HG02840 (cell line): ENCODE results near the gene HMGN2.

ENCODE experiments used
- ATAC-seq: cut with Tn5 transposase; IDR thresholded peaks from one replicate; pipeline ENCODE4 v1.9.1; 2021; ENCODE audit warnings: mild to moderate bottlenecking, moderate library complexity, moderate number of reproducible peaks; ENCODE audit not compliant: unreplicated experiment, low FRiP score

The HMGN2 gene

DNA sequence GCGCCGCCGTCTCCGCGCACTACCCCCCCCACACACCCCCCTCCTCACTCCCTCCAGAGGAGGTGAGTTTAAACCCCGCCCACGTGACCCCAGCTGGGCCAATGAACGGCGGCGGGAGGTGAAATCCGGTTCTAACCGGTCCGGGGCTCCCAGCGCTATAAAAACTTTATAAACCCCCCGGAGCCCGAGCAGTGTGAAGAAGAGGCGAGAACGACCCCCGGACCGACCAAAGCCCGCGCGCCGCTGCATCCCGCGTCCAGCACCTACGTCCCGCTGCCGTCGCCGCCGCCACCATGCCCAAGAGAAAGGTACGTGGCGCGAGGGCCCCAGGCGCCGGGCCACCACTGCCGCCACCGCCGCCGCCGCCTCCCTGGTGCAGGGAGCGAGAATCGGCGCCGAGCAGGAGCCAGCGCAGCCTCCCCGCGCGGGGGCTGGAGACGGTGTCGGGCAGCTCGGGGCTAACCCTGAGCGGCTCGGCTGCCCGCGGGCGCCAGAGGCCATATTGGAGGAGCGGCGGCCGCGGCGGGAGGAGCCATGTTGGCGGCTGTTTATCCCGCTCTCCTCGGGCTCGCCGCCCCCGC lies at the start of gene HMGN2:
TSS of gene HMGN2 (plus strand) at position 121 of the 581 bp plus-strand sequence. CDS start at position 294, 173 bp downstream.
- ATAC-seq: peak; percentile 47

DNA sequence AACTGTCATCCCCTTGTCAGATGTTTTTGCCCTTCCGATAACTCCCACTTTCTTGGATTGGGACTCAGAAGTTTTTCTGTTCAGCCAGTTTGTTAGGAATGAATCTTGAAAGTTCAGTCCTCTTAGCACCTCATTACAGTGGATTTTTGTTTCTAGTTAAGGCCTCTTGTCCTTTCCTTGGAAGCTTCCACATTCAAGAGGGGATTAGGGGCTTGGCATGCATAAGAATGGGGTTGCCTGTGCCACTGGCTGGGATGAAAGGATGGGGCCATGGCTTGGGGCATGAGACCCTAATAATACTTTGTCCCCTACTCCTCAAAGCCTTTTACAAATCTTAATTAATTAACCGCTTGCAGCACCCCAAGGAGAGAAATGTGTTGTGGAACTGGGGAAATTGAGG lies 42.5 kb upstream of the HMGN2 start:
- no peak for ATAC-seq

DNA sequence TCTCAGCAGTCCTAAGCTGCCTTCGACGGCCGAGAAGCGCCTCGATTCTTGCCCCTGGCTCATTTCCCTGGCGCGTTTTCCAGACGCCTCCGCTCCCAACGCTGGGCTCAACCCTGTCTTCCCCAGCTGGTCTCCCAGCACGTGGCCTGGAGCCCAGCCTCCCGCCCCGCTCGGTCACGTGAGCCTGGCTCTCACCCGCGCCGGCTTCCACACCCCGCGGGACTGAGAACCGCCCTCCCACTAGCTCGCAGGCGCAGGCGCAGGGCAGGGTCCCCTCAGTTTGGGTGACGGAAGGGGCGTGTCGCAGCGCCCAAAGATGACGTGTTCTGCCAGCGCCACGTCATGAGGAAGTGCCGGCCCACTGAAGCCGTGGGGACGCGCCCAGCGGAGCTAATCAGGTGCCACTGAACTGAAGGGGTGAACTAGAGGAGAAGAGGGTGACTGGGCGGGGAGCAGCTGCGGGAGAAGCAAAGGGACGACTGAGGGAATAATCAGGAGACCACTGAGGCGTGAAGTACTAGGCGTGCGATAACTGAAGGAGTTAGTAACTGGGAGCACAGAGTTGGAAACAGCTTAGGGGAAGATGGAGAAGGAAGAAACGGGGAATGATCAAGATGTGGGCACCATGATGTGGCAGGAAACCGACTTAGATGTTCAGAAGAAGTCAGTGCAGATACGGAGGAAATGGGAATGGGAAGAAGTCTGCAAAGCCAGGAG lies 40.1 kb upstream of the HMGN2 start, which contains the start of gene DHDDS:
TSS of gene DHDDS (plus strand) at position 343 of the 717 bp plus-strand sequence. CDS start 625 bp downstream, outside the sequence.
- ATAC-seq: peak; percentile 98

DNA sequence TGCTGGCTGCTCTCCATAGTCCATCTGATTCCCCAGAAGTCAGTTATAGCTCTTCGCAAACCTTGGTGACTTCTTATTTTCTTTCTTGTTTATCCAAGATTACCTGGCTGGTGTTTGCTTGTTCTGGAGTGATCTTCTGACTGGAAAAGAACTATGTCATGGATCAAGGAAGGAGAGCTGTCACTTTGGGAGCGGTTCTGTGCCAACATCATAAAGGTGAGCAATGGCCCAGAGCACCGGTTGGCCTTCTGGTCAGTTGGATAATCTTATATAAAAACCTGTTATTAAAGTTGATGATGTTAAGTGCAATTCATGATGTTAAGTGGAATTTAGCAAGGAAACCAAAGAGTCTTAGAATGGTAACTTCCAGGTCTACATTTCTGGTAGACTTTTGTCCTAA lies 39.4 kb upstream of the HMGN2 start:
- no peak for ATAC-seq

DNA sequence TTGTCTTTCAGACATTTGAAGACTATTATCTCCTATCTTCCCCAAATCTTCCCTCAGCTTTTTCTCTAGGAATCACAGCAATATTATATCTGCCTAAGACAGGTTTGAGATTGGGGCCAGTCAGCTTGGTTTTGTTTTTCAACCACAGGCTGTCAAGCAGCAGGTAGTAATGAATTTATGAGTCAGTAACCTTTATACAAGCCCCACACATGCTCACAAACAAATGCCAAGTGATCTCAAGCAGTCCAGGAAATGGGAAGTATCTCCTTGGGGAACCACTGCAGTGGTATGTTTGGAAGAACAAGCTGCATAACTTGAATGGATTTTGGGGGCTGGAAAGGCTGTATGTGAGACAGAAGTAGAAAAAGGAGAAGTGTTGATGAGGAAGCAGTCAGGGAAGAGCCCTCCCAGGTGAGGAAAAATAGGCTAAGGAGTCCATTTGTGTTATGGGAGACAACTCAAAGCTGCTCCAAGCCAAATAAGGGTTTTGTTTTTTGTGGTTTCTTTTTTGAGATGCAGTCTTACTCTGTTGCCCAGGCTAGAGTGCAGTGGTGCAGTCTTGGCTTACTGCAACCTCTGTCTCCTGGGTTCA lies 38.0 kb upstream of the HMGN2 start:
- no peak for ATAC-seq

DNA sequence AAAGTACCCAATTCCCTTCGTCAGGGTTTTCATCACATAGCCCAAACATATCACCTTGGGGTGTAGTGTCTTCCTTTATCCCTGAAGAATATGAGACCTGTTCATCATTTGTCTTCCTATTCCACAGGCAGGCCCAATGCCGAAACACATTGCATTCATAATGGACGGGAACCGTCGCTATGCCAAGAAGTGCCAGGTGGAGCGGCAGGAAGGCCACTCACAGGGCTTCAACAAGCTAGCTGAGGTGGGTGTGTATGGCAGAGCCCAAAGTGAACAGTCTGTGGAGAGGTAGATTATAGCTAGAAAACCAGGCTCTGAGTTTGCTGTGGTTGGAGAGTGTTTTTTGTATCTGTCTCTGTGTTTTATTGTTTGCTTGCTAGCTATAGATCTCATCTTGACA lies 34.2 kb upstream of the HMGN2 start:
- no peak for ATAC-seq

DNA sequence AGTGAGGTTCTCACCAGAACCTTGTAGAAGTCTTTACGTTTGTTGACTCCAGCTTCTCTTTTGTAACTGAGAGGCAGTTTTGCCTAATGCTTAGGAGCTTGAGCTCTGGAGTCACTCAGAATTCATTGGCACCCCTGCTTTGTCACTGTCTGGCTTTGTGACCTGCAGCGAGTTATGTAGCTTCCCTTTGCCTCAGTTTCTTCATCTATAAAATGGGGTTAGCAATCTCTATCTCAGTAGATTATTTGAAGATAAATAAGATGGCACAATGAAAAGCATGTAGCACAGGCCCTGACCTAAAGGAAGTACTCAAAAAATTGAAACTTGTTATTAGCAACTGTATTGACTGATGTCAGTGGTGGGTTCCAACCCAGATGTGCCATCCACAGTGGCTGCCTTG lies 32.0 kb upstream of the HMGN2 start:
- no peak for ATAC-seq

DNA sequence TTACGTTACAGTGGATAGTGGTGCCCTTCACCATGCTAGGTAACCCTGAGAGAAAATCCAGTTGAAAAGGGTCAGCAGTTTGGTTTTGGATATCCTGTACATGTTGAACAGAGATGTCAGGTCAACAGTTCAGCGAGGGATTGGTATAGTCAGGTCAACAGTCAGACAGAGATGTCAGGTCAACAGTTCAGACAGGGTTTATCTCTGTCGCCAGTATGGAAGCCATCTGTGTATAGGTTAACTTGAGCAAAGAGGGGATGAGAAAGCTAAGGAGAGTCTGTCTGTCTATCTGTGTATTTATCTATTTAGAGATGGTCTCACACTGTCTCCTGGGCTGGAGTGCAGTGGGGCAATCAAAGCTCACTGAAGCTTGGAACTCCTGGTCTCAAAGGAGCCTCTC lies 22.4 kb upstream of the HMGN2 start:
- ATAC-seq: no peak

DNA sequence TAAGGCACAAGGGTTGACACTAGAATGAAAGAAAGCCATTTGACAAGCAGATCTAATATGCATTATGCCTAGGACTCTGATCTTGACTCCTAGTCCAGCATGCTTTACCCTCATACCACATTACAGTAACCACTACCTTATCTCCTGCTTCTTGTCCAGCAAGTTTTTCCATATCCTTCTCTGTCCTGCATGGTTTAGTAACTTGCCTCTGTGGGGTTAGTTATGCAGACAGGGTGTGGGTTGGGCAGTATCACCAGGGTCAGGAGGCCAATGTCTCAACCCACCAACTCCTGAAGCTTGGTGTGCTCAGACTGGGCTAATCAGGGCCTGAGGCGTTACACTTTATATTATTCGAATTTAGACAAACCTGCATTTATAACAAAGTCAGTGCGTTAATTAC lies 21.3 kb upstream of the HMGN2 start:
- ATAC-seq: no peak

DNA sequence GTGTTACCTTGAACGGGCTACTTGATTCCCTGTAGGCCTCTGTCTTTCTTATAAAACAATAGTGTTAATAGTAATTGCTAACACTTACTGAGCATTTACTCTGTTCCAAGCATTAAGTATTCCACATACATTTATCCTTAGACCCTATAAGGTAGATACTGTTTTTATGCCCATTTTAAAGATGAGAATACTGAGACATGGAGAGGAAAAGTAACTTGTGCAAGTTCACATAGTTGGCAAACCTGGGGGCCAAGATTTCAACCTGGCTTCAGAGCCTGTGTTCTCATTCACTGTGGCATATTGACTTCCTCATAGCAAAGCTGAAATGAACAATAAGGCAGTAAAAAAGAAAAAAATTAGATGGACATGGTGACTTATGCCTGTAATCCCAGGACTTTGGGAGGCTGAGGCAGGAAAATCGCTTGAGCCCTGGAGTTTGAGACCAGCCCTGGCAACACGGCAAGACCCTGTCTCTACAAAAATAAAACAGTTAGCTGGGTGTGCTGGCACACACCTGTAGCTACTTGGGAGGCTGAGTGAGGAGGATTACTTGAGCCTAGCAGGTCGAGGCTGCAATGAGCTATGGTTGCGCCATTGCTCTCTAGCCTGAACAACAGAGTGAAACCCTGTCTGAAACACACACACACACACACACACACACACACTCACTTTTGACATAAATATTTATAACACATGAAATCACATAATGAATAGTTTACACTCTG lies 19.6 kb upstream of the HMGN2 start:
- no peak for ATAC-seq

DNA sequence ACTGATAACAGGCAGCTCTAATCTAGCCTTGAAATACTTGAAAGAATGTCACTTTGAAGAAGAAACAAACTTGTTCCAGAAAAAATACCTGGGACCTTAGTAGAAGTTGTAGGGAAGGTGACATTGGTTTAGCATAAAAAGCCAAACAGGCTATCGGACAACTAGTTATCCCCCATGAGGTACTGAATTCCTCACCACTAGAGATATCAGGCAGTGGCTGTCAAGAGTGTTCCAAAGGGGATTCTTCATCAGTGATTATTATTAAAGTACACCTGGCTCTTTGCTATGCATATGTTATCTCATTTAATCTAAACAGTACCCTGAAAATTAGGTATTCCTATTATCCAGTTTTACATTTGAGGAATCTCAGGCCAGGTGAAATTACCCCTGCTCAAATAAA lies 13.1 kb upstream of the HMGN2 start:
- no peak for ATAC-seq

DNA sequence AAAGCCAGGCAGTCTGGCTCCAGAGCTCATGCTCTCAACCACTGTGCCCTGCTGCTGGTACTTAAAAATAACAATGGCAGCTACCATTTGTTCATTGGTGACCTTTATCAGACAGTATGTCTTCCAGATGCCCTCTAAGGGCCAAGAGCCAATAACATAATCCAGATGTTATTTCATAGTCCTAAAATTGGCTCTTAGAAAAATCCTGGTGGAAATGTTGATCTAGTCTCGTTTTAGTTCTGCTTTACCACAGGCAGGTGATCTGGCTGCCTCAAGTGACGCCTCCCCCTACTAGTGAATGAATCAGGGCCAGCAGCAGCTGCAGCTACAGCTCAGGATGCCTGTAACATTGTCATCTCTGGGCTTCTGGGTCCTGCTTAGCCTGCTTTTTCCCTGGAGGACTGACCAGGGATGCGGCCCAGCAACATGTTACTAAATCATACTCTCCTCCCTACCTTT lies 12.6 kb upstream of the HMGN2 start:
- no peak for ATAC-seq

DNA sequence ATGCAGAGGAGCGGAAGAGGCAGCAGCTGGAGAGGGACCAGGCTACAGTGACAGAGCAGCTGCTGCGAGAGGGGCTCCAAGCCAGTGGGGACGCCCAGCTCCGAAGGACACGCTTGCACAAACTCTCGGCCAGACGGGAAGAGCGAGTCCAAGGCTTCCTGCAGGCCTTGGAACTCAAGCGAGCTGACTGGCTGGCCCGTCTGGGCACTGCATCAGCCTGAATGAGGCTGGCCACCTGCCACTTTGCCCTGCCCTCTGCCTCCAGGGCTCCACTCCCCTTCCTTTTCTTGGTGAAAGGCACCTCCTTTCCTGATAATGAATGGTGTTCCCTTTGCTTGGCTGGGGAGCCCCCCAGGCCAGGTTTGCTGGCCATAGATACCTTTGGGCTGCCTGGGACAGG lies 3.3 kb upstream of the HMGN2 start:
- no peak for ATAC-seq

DNA sequence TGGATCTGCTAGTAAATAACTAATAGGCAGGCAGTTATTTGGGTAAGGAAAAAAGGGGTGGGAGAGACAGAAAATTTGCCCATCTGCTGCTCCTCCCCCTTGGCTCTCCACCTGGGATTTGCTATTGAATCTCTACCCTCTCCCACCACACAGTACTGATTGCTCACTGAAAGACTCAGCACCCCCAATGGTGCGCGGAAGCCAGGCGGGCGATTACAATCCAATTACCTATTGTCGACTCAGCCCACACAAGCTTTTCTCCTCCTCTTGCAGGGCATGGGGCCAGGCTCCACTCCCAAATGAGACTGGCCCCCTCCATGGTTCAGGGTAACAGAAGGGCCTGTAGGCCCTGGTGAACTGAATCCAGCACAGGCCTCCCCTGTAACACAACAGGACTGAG lies 2.7 kb upstream of the HMGN2 start:
- ATAC-seq: no peak

DNA sequence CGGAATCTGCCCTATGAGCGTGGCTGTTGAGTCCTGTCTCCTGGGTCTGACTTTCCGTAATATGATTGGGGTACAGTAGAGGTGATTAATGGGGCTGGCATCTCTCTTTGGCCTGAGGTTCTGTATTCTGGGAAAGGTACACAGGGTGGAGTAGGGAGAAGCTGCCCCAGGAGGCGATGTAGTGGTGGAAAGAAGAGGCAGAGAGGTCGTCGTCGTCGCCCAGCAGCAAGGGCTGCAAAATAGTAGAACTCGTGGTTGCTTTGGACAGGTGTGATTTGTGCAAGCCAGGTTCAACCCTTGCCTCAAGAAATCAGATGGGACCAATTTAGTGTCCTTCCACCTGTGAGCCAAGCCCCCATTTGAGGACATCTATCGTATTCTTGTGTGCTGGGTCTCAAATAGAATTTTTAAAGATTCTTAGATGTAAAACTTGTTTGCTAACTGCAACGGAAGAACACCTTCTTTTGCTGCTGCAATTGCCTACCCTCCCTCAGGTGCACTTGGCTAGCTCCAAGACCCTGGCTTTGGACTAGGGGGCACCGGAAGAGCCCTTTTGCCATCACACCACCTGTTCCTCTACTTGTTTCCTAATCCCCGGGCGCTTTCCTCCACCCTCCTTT lies 1.3 kb upstream of the HMGN2 start:
- no peak for ATAC-seq

DNA sequence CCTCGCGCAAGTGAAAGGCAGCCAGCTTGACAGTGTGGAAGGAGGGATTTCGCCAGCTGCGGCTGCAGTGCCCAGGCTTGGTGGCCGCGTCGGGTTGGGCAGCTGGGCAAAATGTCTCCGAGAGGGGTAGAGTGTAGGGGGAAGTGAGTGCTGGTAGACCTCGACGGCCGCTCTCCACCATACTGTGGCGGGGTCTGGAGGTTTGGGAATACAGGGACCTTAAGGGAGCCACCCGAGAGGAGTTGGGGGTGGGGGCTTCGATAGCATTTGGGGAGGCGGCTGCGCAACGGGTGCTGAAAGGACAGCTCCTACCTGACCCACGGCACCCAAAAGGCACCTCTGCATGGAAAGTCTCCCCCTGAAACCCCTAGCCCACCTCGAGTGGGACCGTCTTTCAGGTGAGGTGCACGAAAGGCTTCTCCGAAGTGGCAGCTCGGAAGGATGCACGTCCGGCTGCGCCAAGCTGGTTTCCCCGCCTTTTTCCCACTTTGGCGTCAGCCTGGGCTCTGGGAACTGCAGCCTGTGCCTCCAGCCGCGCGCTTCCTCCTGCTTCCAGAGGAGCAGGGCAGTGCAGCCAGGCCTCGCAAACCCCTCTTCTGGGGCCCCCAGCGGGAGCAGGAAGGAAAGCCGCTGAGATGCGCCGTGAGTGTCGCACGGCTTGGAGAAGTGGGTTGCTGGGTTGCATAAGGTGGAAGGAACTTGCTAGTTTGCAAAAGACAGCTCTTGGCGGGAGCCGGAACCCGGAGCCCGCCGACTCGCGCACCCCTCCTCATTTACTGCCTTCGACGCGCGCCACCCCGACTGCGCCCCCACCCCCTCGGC lies 531 bp upstream of the HMGN2 start:
- ATAC-seq: peak; percentile 3

DNA sequence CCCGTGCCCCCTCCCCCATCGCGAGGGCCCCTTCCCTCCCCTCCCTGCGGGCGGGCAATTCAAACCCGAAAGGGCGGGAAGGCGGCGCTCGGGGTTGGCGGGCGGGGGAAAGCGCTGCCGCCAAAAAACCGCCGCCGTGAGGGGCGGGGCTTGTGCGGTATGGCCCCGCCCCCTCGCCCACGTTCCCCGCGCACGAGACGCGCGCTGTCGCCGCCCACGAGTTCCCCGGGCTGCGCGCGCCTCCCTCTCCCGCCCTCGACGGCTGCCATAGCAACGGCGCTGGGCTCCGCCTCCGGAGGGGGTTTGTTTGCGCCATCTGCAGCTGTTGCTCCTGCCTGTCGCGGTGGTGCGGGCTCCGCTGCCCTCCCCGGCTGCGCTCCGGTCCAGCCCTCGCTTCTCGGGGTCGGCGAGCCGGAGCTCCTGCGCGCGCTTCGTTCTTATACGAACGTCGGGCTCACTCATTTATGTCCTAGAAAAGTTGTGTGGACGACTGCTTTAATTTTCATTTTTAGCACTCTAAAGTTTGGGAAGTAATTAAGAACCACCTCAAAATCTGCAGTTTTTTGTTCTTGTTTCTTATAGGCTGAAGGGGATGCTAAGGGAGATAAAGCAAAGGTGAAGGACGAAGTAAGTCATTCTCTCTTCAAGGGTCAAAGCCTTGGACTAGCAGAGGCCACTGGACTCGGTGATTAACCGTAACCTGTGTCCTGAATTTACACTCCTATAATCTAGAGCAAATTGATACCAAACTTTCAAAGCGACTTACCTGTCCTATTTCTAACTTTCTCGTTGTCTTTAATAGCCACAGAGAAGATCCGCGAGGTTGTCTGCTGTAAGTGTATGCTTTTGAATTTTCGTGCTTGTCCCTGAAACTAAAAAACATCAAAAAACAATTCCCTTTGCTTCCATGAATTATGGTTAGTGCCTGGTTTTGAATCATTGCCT lies 933 bp downstream of the HMGN2 start:
- ATAC-seq: peak; percentile 77

DNA sequence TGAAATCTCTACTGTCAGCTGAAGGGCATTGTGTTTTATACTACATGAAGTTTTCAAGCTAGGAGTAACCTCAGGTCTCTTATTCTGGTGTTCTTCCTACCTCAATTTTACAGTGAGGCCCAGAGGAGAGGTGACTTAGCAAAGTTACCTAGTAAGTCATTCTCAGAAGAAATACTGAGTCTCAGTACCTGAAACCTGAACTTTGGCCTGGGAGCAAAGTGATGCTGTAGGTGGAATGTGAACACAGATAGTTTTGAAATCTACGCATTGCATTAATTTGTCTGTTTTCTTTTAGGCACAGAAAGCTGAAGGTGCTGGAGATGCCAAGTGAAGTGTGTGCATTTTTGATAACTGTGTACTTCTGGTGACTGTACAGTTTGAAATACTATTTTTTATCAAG lies 2.6 kb downstream of the HMGN2 start:
- no peak for ATAC-seq

DNA sequence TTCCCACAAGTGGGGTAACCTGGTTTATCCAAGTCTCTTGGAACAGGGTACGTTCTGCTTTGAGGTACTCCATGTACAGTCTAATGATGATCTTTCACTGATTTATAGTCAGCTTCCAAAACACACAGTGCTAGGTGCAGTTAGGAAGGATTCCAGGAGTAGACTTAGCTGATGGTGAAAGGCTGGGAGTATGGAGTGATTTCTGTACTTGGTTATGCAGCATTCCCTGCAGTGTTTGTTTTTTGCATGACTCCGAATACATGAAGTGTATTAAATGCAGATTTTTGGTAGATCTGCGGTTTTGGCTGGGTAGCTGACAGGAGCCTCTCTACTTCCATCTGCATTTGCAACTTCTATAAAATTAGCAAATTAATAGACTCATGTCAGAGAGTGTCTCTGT lies 3.7 kb downstream of the HMGN2 start:
- ATAC-seq: no peak
